Mesenchymal stem cell (in vitro differentiated cells and primary cell): ENCODE measurements around the gene SH3PXD2A.

ENCODE experiments used
- DNase-seq: peaks from one replicate; pipeline ENCODE4 v3.0.0-alpha.2; 2013
- H2AFZ ChIP-seq: one replicate; pipeline ENCODE4 v1.6.1; 2013; ENCODE audit warnings: low read depth, mild to moderate bottlenecking, control low read depth, inconsistent platforms, low read length, moderate library complexity
- H2AK5ac ChIP-seq: 2 replicates; pipeline ENCODE4 v1.6.1; 2013; ENCODE audit warnings: low read length, moderate library complexity, mild to moderate bottlenecking, inconsistent platforms; ENCODE audit not compliant: severe bottlenecking
- H2BK120ac ChIP-seq: one replicate; pipeline ENCODE4 v1.6.1; 2013; ENCODE audit warnings: low read depth, mild to moderate bottlenecking, inconsistent platforms, low read length, moderate library complexity
- H2BK12ac ChIP-seq, 2 experiments: one replicate each; pipeline ENCODE4 v1.6.1; 2013; ENCODE audit warnings: inconsistent platforms in 2 of 2, low read length in 2 of 2, mild to moderate bottlenecking in 2 of 2, moderate library complexity in 2 of 2, control low read depth in 1 of 2
- H2BK15ac ChIP-seq: one replicate; pipeline ENCODE4 v1.6.1; 2013; ENCODE audit warnings: mild to moderate bottlenecking, low read depth, inconsistent platforms; ENCODE audit not compliant: poor library complexity, severe bottlenecking
- H2BK5ac ChIP-seq: 2 replicates; pipeline ENCODE4 v1.6.1; 2013; ENCODE audit warnings: low read depth, mild to moderate bottlenecking, low read length, control low read depth, inconsistent platforms; ENCODE audit not compliant: poor library complexity, severe bottlenecking
- H3K14ac ChIP-seq, 2 experiments: one replicate each; pipeline ENCODE4 v1.6.1; 2013; ENCODE audit warnings: inconsistent platforms in 2 of 2, low read length in 2 of 2, control low read depth in 1 of 2, mild to moderate bottlenecking in 1 of 2, moderate library complexity in 1 of 2
- H3K18ac ChIP-seq, 2 experiments: one replicate each; pipeline ENCODE4 v1.6.1; 2013; ENCODE audit warnings: inconsistent platforms in 2 of 2, low read length in 2 of 2, control low read depth in 1 of 2, low read depth in 1 of 2, mild to moderate bottlenecking in 1 of 2
- H3K23ac ChIP-seq, 2 experiments: one replicate each; pipeline ENCODE4 v1.6.1; 2013; ENCODE audit warnings: inconsistent platforms in 2 of 2, low read length in 2 of 2, mild to moderate bottlenecking in 2 of 2, moderate library complexity in 2 of 2, control low read depth in 1 of 2
- H3K27ac ChIP-seq: 2 replicates; pipeline ENCODE4 v1.5.1; 2013; ENCODE audit warnings: mild to moderate bottlenecking, moderate library complexity, low read length, control low read depth, inconsistent platforms; ENCODE audit not compliant: poor library complexity, severe bottlenecking
- H3K27me3 ChIP-seq, 2 experiments: 2 replicates each; pipeline versions ENCODE4 v1.6.1 to v1.7.0; 2013; ENCODE audit warnings: low read length in 2 of 2, mild to moderate bottlenecking in 2 of 2, moderate library complexity in 2 of 2, control low read depth in 1 of 2, inconsistent platforms in 1 of 2; ENCODE audit not compliant: control insufficient read depth in 1 of 2, insufficient read depth in 1 of 2
- H3K36me3 ChIP-seq, 2 experiments: 2 replicates each; pipeline versions ENCODE4 v1.6.1 to v1.7.0; 2013; ENCODE audit warnings: low read length in 2 of 2, control low read depth in 1 of 2, inconsistent platforms in 1 of 2, low read depth in 1 of 2, mild to moderate bottlenecking in 1 of 2; ENCODE audit not compliant: insufficient read depth in 2 of 2, control insufficient read depth in 1 of 2
- H3K4ac ChIP-seq, 2 experiments: one replicate each; pipeline ENCODE4 v1.6.1; 2013; ENCODE audit warnings: inconsistent platforms in 2 of 2, low read length in 2 of 2, mild to moderate bottlenecking in 2 of 2, moderate library complexity in 2 of 2, control low read depth in 1 of 2, low read depth in 1 of 2
- H3K4me1 ChIP-seq: 2 replicates; pipeline ENCODE4 v1.6.1; 2013; ENCODE audit warnings: low read depth, low read length, control low read depth; ENCODE audit not compliant: control insufficient read depth, insufficient read depth
- H3K4me2 ChIP-seq: 2 replicates; pipeline ENCODE4 v1.6.1; 2013; ENCODE audit warnings: low read length, mild to moderate bottlenecking, inconsistent platforms; ENCODE audit not compliant: poor library complexity, severe bottlenecking
- H3K4me3 ChIP-seq, 2 experiments: 2 replicates each; pipeline versions ENCODE4 v1.5.1 to v1.7.0; 2013; ENCODE audit warnings: low read length in 2 of 2, mild to moderate bottlenecking in 2 of 2, control low read depth in 1 of 2, low read depth in 1 of 2; ENCODE audit not compliant: insufficient read depth in 1 of 2
- H3K79me1 ChIP-seq: replicated peaks from 2 replicates; pipeline ENCODE4 v1.6.1; 2013; ENCODE audit warnings: mild to moderate bottlenecking, control low read depth, low read length, inconsistent platforms; ENCODE audit not compliant: poor library complexity, severe bottlenecking
- H3K9ac ChIP-seq: 2 replicates; pipeline ENCODE4 v1.7.0; 2013; ENCODE audit warnings: mild to moderate bottlenecking, low read length, moderate library complexity
- H3K9me3 ChIP-seq: 2 replicates; pipeline ENCODE4 v1.7.0; 2013; ENCODE audit warnings: mild to moderate bottlenecking, low read length; ENCODE audit not compliant: control insufficient read depth
- H4K8ac ChIP-seq: one replicate; pipeline ENCODE4 v1.6.1; 2013; ENCODE audit warnings: inconsistent platforms, mild to moderate bottlenecking, low read length, moderate library complexity
- H4K91ac ChIP-seq: one replicate; pipeline ENCODE4 v1.6.1; 2013; ENCODE audit warnings: mild to moderate bottlenecking, low read length, inconsistent platforms
- WGBS: methylation state at CpG from one replicate; pipeline ENCODE4 v1.1.7; 2013; ENCODE audit warnings: mixed read lengths; 5-methylcytosine and 5-hydroxymethylcytosine counted together

SH3PXD2A gene

DNA sequence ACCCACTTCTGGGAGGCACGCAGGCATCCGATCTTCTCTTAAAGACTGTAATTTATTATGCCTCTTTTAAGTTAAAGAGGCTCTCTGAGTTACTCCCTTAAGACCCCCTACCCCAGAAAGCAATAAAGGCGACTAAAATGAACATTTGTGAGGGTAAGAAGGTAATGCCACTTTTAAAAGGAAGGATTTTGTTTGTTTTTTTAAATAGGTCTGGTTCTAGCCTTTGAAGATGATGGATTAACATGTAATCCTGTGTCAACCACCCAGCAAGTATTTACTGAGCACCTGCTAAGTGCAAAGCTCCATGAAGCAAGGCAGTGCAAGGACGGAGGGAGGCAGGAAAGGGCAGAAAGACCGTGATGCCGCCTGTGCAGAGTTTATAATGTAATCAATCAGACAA is 26.1 kb downstream of the SH3PXD2A start:
- Histone ChIP-seq H2AFZ (no peak overlapping the region), H2BK12ac (no peak overlapping the region), H3K4ac (no peak overlapping the region), H3K4me1 (peaks cover 6% of the 10 kb centered on the region), H3K9me3 (no peaks in the 10 kb centered on the region), H3K79me1 (peaks cover 2% of the 10 kb centered on the region), H3K23ac (no peak overlapping the region), H3K9ac (no peak overlapping the region), H3K4me3 (no peak overlapping the region), H2BK15ac (no peak overlapping the region), H2AK5ac (no peak overlapping the region), H2BK5ac (peak overlapping the region; percentile 20), H3K27ac (no peak overlapping the region), H3K36me3 (no peaks in the 10 kb centered on the region), H4K8ac (no peak overlapping the region), H3K4me2 (no peak overlapping the region), H3K27me3 (peaks cover 0 to 6% of the 10 kb centered on the region in 2 experiments), H3K14ac (no peak overlapping the region), H2BK120ac (no peak overlapping the region), H3K18ac (no peak overlapping the region), H4K91ac (no peak overlapping the region)
- 72% methylated on average over 3 of the region's 6 CpGs for WGBS
- DNase-seq = no peak

DNA sequence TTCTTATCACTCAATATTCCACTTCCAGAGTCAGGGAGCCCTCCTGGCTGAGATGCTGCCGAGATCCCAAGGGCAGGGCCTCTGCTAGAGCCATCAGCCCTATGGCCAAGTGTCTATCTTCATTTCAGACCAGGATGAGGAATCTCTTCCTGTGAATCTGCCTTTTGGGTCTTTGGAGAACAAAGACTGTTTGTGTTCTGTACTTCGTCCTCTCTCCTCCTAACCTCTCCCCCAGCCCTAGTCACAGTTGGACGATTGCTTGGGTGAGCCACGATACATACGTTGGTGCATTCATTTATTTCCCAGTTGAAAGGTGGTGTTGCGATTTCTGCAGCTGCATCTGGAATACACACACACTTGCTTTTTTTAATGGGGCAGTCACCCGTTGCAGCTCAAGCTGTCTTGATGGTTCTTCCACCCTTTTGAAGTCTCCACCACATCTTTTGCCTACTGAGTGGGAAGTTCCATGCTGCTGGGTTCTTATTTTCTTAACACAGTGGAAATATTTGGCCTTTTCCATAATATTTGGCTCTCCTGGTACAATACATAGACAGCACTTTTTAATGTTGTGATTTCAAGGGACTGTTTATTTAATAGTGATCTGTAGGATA is 26.7 kb downstream of the SH3PXD2A start:
- H3K9ac ChIP-seq = no peak overlapping the region

DNA sequence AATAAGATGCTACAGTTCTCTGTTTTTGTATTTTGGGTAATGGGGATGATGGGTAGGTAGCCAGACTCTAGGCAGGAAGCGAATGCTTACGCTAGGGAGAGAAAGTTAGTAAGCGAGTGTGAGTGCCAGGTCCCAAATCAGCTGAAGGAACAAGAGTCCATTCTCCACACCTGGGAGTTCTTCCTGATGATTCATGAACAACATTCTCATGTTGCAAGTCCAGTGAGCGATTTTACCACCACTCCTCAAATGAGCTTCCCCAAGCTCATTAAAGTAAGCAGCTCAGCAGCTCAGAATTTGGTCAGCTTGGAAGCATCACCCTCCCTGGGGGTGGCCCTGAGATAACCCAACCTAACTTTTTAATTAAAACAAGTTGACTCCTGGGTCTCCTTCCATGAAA is 27.3 kb downstream of the SH3PXD2A start:
- Histone ChIP-seq H3K4me1 (peaks cover 6% of the 10 kb centered on the region), H2AFZ (no peak overlapping the region), H2AK5ac (no peak overlapping the region), H3K4me3 (no peak overlapping the region), H4K8ac (no peak overlapping the region), H3K27me3 (peaks cover 0 to 17% of the 10 kb centered on the region in 2 experiments), H3K23ac (no peak overlapping the region), H3K18ac (no peak overlapping the region), H2BK15ac (no peak overlapping the region), H3K36me3 (no peaks in the 10 kb centered on the region), H3K9ac (no peak overlapping the region), H3K9me3 (no peaks in the 10 kb centered on the region), H2BK5ac (no peak overlapping the region), H3K27ac (no peak overlapping the region), H2BK12ac (no peak overlapping the region), H3K4ac (no peak overlapping the region), H3K79me1 (peaks cover 2% of the 10 kb centered on the region), H3K14ac (no peak overlapping the region), H4K91ac (no peak overlapping the region), H3K4me2 (no peak overlapping the region), H2BK120ac (no peak overlapping the region)
- no peak for DNase-seq
- WGBS = 93% methylated on average over 4 of the region's 4 CpGs

More for the DNA sequence above, 26.7 kb downstream of the SH3PXD2A start:
- WGBS = 81% methylated on average over 7 of the region's 7 CpGs
- H3K23ac ChIP-seq = no peak overlapping the region
- no peak overlapping the region for H4K8ac ChIP-seq
- H3K36me3 ChIP-seq = no peaks in the 10 kb centered on the region
- H3K14ac ChIP-seq = no peak overlapping the region
- H2BK5ac ChIP-seq = peak overlapping the region; percentile 20
- peaks cover 6% of the 10 kb centered on the region for H3K4me1 ChIP-seq
- no peak overlapping the region for H3K27ac ChIP-seq
- H3K4ac ChIP-seq = no peak overlapping the region
- no peak overlapping the region for H3K4me2 ChIP-seq
- H2AK5ac ChIP-seq = no peak overlapping the region
- H2BK12ac ChIP-seq = no peak overlapping the region
- H3K18ac ChIP-seq = no peak overlapping the region
- DNase-seq = no peak
- no peak overlapping the region for H2BK15ac ChIP-seq
- H3K9me3 ChIP-seq = no peaks in the 10 kb centered on the region
- H3K4me3 ChIP-seq = no peak overlapping the region
- no peak overlapping the region for H4K91ac ChIP-seq
- H2BK120ac ChIP-seq = no peak overlapping the region
- no peak overlapping the region for H2AFZ ChIP-seq
- peaks cover 0 to 11% of the 10 kb centered on the region in 2 experiments for H3K27me3 ChIP-seq
- peaks cover 2% of the 10 kb centered on the region for H3K79me1 ChIP-seq

DNA sequence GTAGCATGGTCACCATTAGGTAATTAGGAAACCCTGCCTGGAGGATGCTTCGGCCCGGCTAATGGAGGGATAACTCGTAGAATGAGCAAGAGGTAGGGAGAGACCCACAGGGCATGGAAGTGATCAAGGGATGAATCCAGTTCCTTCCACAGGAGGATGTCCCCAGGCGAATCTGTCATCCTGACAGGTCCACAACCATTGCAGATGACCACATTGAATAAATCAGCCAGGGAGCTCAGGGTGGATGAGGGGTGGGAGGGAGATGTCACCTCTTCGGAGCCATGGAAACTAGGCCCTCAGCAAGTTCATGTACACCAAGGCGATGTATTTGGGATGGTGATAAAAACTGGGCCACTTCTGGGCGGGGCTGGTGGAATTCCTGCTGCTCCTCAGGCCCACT is 28.5 kb downstream of the SH3PXD2A start:
- no peak overlapping the region for H2BK5ac ChIP-seq
- no peak overlapping the region for H3K4me2 ChIP-seq
- WGBS = over 99% methylated on average over 6 of the region's 7 CpGs
- H3K27me3 ChIP-seq = peaks cover 0 to 24% of the 10 kb centered on the region in 2 experiments
- no peak overlapping the region for H3K4ac ChIP-seq
- H2BK15ac ChIP-seq = no peak overlapping the region
- no peak overlapping the region for H3K23ac ChIP-seq
- no peak overlapping the region for H4K8ac ChIP-seq
- no peak overlapping the region for H3K14ac ChIP-seq
- H2AK5ac ChIP-seq = no peak overlapping the region
- H3K9ac ChIP-seq = no peak overlapping the region
- no peak overlapping the region for H3K18ac ChIP-seq
- H3K9me3 ChIP-seq = no peaks in the 10 kb centered on the region
- H2BK12ac ChIP-seq = no peak overlapping the region
- peaks cover 6% of the 10 kb centered on the region for H3K4me1 ChIP-seq
- no peak for DNase-seq
- no peak overlapping the region for H3K4me3 ChIP-seq
- peaks cover 2% of the 10 kb centered on the region for H3K79me1 ChIP-seq
- H4K91ac ChIP-seq = no peak overlapping the region
- no peak overlapping the region for H2BK120ac ChIP-seq
- no peak overlapping the region for H2AFZ ChIP-seq
- H3K27ac ChIP-seq = no peak overlapping the region
- H3K36me3 ChIP-seq = no peaks in the 10 kb centered on the region
